ENCODE measurements around the gene CFAP119. TPM values are rescaled to one million over a fixed set of nuclear protein-coding genes. Genes with fewer than 3 reads are reported as not detected.
A peak's percentile ranks its signal among the peaks of the same experiment; 100 is the strongest.

The CFAP119 gene
- total and polyA plus RNA-seq, 9 of the 15 experiments (the other 6 are each of a cell fraction or from before 2014, with no cell fraction given): 5.5 to 33.7 (median 9.6) TPM

GRCh38 chr16:30747799-30748633 is 13.8 kb downstream of the CFAP119 start, which contains the start of gene PHKG2 (continued):
- TF ChIP-seq AFF4 (CRISPR knock-in tag; IDR thresholded peaks at IDR 0.05): peak; percentile 63; the same call in 1 of the 2 replicates
- no peak for TF ChIP-seq ZNF282 (CRISPR knock-in tag; IDR thresholded peaks at IDR 0.05)
- no peak for TF ChIP-seq LARP7 (IDR thresholded peaks at IDR 0.05)
- TF ChIP-seq PHF20 (IDR thresholded peaks at IDR 0.05; ENCODE audit: partially characterized antibody): peak; percentile 94
- TF ChIP-seq RBM39 (optimal IDR thresholded peaks at IDR 0.05; ENCODE audit: low read depth, low read length): no peak
- no peak for TF ChIP-seq ZNF512 (tag; IDR thresholded peaks at IDR 0.05)
- TF ChIP-seq MXI1 (IDR thresholded peaks at IDR 0.05; ENCODE audit: low read depth, low read length): peak; percentile 52
- no peak for TF ChIP-seq ZNF324 (CRISPR knock-in tag; IDR thresholded peaks at IDR 0.05)
- no peak for TF ChIP-seq HLTF (IDR thresholded peaks at IDR 0.05)
- no peak; the same call in 1 of the 2 replicates for TF ChIP-seq NFRKB (IDR thresholded peaks at IDR 0.05; ENCODE audit: low read depth)
- no peak for TF ChIP-seq CCAR2 (IDR thresholded peaks at IDR 0.05; ENCODE audit: low read depth, low read length)
- TF ChIP-seq ATF1 (CRISPR knock-in tag; IDR thresholded peaks at IDR 0.05): no peak; the same call in 1 of the 2 replicates
- peak; percentile 79 for TF ChIP-seq ATF1 (tag; IDR thresholded peaks at IDR 0.05)
- TF ChIP-seq ELF1 (tag; IDR thresholded peaks at IDR 0.05): peak; percentile 98
- no peak for TF ChIP-seq BMI1 (IDR thresholded peaks at IDR 0.05; ENCODE audit: low read length)
- TF ChIP-seq ZNF699 (CRISPR knock-in tag; IDR thresholded peaks at IDR 0.05; ENCODE audit: insufficient replicate concordance): no peak
- TF ChIP-seq NONO (IDR thresholded peaks at IDR 0.05; ENCODE audit: low read depth in 2 of 2, low read length in 1 of 2): 0 out of 4 replicates have a peak, but pooled peaks of 1 of the 2 experiments have one; percentile 37
- no peak for TF ChIP-seq CHD1 (IDR thresholded peaks at IDR 0.05; ENCODE audit: low read length)
- TF ChIP-seq JUN (IDR thresholded peaks at IDR 0.05; ENCODE audit: borderline replicate concordance, low read depth, low read length): 0 out of 2 replicates have a peak, but pooled peaks have one; percentile 21
- no peak for TF ChIP-seq JUN (CRISPR knock-in tag; IDR thresholded peaks at IDR 0.05; ENCODE audit: borderline replicate concordance)
- 0 out of 2 replicates have a peak, but pooled peaks have one; percentile 7 for TF ChIP-seq ZBTB12 (CRISPR knock-in tag; IDR thresholded peaks at IDR 0.05)
- no peak for TF ChIP-seq ILF3 (IDR thresholded peaks at IDR 0.05; ENCODE audit: borderline replicate concordance)
- no peak for TF ChIP-seq TCF15 (CRISPR knock-in tag; IDR thresholded peaks at IDR 0.05)

Measured in K562 (cell line).